HepG2 (cell line): ENCODE results near the gene MAB21L4. TPM values are rescaled to one million over a fixed set of nuclear protein-coding genes. Genes with fewer than 3 reads are reported as not detected.

Experiments used
- FOXC1 ChIP-seq: sonication (generic); formaldehyde crosslinking; IDR thresholded peaks from 2 replicates; pipeline ENCODE4 v1.8.0; 2022; ENCODE audit warnings: mild to moderate bottlenecking, missing genetic modification reagents, borderline replicate concordance
- KAT8 ChIP-seq: IDR thresholded peaks from 2 replicates; pipeline ENCODE4 v1.6.1; 2016; ENCODE audit warnings: missing genetic modification reagents, missing compliant biosample characterization
- ZBTB40 ChIP-seq, 2 experiments: fragments of 450-650 bp in 1 of 2; sonication (generic) in 1 of 2; formaldehyde crosslinking in 1 of 2; IDR thresholded peaks; 2 replicates each; pipeline versions ENCODE4 v1.6.1 to v1.8.0; 2016 to 2022; ENCODE audit warnings: antibody characterized with exemption in 1 of 2, mild to moderate bottlenecking in 1 of 2, missing genetic modification reagents in 1 of 2
- ZFP90 ChIP-seq: sonication (generic); formaldehyde crosslinking; IDR thresholded peaks from 2 replicates; pipeline ENCODE4 v1.8.0; 2022; ENCODE audit warnings: missing genetic modification reagents, mild to moderate bottlenecking, inconsistent platforms, borderline replicate concordance
- ZNF317 ChIP-seq: sonication (generic); formaldehyde crosslinking; IDR thresholded peaks from 2 replicates; pipeline ENCODE4 v1.5.0; 2020; ENCODE audit warnings: mild to moderate bottlenecking, missing genetic modification reagents
- polyA plus RNA-seq, 8 experiments: library from polyadenylated mRNA; depleted of rRNA in 3 of 8; stranded (reverse) in 7 of 8; unstranded in 1 of 8; fragments of >200 nt; fragmentation: Illumina TruSeq in 4 of 8; extraction: Trizol in 4 of 8; gene quantifications; 2 replicates each; pipeline versions ENCODE4 v1.2.1 to v1.2.3, GENCODE V29; 2011 to 2016; ENCODE audit warnings: low read depth in 4 of 8, missing spikeins in 1 of 8, mixed read lengths in 1 of 8; ENCODE audit not compliant: insufficient read depth in 1 of 8
- total RNA-seq, 5 experiments: library from RNA; depleted of rRNA; stranded (reverse); fragments of >200 nt; fragmentation: Illumina TruSeq; extraction: Trizol; gene quantifications; 2 replicates each; pipeline ENCODE4 v1.2.3, GENCODE V29; 2016; ENCODE audit warnings: low read depth in 1 of 5

The MAB21L4 gene
- total and polyA plus RNA-seq, 2 of the 13 experiments (the other 11 are each of a cell fraction or from before 2014, with no cell fraction given) = 3.0 to 14.0 TPM

- no peak for TF ChIP-seq ZBTB40 (IDR thresholded peaks at IDR 0.05)
- no peak for TF ChIP-seq ZBTB40 (CRISPR knock-in tag; IDR thresholded peaks at IDR 0.05)
- no peak for TF ChIP-seq KAT8 (CRISPR knock-in tag)
- no peak for TF ChIP-seq FOXC1 (CRISPR knock-in tag)
- TF ChIP-seq ZNF317 (CRISPR knock-in tag) = no peak
- TF ChIP-seq ZFP90 (CRISPR knock-in tag) = no peak
These were observed 21.2 kb upstream of the MAB21L4 start (continued) for GRCh38 chr2:240917009-240917683.
